Adrenal gland (tissue), 5 donors: ENCODE data around the gene PTS.

Experiments used
- CTCF ChIP-seq, 6 experiments: fragments of 450-650 bp in 4 of 6; fragments of 200-600 bp in 2 of 6; sonication (generic) in 1 of 6; IDR thresholded peaks; 1 replicate in 5 of 6; 2 replicates in 1 of 6; pipeline versions ENCODE4 v1.5.1 to v1.8.0; 2016 to 2021; ENCODE audit warnings: antibody characterized with exemption in 6 of 6, mild to moderate bottlenecking in 2 of 6, moderate library complexity in 1 of 6
- POLR2A ChIP-seq, 2 donors: fragments of 450-650 bp; IDR thresholded peaks; one replicate each; pipeline ENCODE4 v1.6.1; 2017; ENCODE audit warnings: antibody characterized with exemption in 2 of 2, mild to moderate bottlenecking in 2 of 2, moderate library complexity in 1 of 2
- donor health status: DM: no; HTN: no; CAD: no.

- TF ChIP-seq CTCF (IDR thresholded peaks at IDR 0.05) (no peak), POLR2A (IDR thresholded peaks at IDR 0.05) (no peak)
Measured at GRCh38 chr11:112186304-112186703, 39.9 kb upstream of the PTS start.
